HCT116 (cell line): ENCODE results near the gene DNASE1L1.

Source experiments
- ATF3 ChIP-seq: IDR thresholded peaks from 2 replicates; pipeline ENCODE4 v1.6.1; 2012
- CTCF ChIP-seq, 3 experiments: fragments of 200-600 bp in 1 of 3; sonication (generic) in 1 of 3; IDR thresholded peaks in 2 of 3; conservative IDR thresholded peaks in 1 of 3; 2 replicates each; pipeline ENCODE4 v1.5.1; 2012 to 2017; ENCODE audit warnings: low read depth in 2 of 3, low read length in 2 of 3, antibody characterized with exemption in 1 of 3, borderline replicate concordance in 1 of 3, control low read depth in 1 of 3, mild to moderate bottlenecking in 1 of 3, mixed read lengths in 1 of 3, mixed run types in 1 of 3, moderate library complexity in 1 of 3; ENCODE audit not compliant: insufficient read depth in 1 of 3
- EZH2 ChIP-seq: fragments of 200-600 bp; sonication (generic); IDR thresholded peaks from 2 replicates; pipeline ENCODE4 v1.6.1; 2017; ENCODE audit warnings: antibody characterized with exemption, mixed run types
- TCF7L2 ChIP-seq: IDR thresholded peaks from 2 replicates; pipeline ENCODE4 v1.7.0; 2011; ENCODE audit warnings: borderline replicate concordance, inconsistent platforms; ENCODE audit not compliant: insufficient read depth, insufficient read length; ENCODE audit errors: extremely low read depth
- TF ChIP-seq, protein P1 (sequence below): IDR thresholded peaks from 2 replicates; pipeline ENCODE4 v1.6.1; 2012

- TF ChIP-seq CTCF (IDR thresholded peaks at IDR 0.05 in 2 of 3, conservative IDR thresholded peaks at IDR 0.05 in 1 of 3; ENCODE audit: borderline replicate concordance in 1 of 3, insufficient read depth in 1 of 3, low read depth in 2 of 3, low read length in 2 of 3) (no peak), EZH2 (no peak), ATF3 (no peak), TCF7L2 (no peak)
- TF ChIP-seq, protein P1, sequence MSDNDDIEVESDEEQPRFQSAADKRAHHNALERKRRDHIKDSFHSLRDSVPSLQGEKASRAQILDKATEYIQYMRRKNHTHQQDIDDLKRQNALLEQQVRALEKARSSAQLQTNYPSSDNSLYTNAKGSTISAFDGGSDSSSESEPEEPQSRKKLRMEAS = no peak
Measured at GRCh38 chrX:154404625-154405192, 4.3 kb downstream of the DNASE1L1 start.
